Endodermal cell (in vitro differentiated cells): Measurements from ENCODE around the gene CEP128. TPM values are rescaled to one million over a fixed set of nuclear protein-coding genes. Genes with fewer than 3 reads are reported as not detected.

Source experiments
- DNase-seq: peaks from one replicate; pipeline ENCODE4 v3.0.0-alpha.2; 2017
- H3K27ac ChIP-seq: 2 replicates; pipeline ENCODE4 v1.5.1; 2013; ENCODE audit warnings: mild to moderate bottlenecking, low read depth, low read length, moderate library complexity
- H3K27me3 ChIP-seq: 2 replicates; pipeline ENCODE4 v1.6.1; 2013; ENCODE audit warnings: mild to moderate bottlenecking, low read length, moderate library complexity; ENCODE audit not compliant: insufficient read depth, control insufficient read depth, poor library complexity, severe bottlenecking
- H3K36me3 ChIP-seq: 2 replicates; pipeline ENCODE4 v1.7.0; 2013; ENCODE audit warnings: mild to moderate bottlenecking, low read length, moderate library complexity; ENCODE audit not compliant: control insufficient read depth, insufficient read depth
- H3K4me1 ChIP-seq: one replicate; pipeline ENCODE4 v1.7.0; 2013; ENCODE audit warnings: low read length; ENCODE audit not compliant: control insufficient read depth, insufficient read depth
- H3K4me3 ChIP-seq: 2 replicates; pipeline ENCODE4 v1.5.1; 2013; ENCODE audit warnings: mild to moderate bottlenecking, low read length, moderate library complexity
- H3K9ac ChIP-seq: 2 replicates; pipeline ENCODE4 v1.6.1; 2013; ENCODE audit warnings: mild to moderate bottlenecking, low read length, moderate library complexity; ENCODE audit not compliant: poor library complexity, severe bottlenecking; ENCODE audit errors: extremely low read depth
- H3K9me3 ChIP-seq: 2 replicates; pipeline ENCODE4 v1.6.1; 2013; ENCODE audit warnings: mild to moderate bottlenecking, low read length, moderate library complexity; ENCODE audit not compliant: control insufficient read depth
- H3K27ac Mint-ChIP-seq: 2 replicates; pipeline ENCODE4 v1.8.0; 2020; ENCODE audit warnings: mixed read lengths
- H3K27me3 Mint-ChIP-seq: 2 replicates; pipeline ENCODE4 v1.8.0; 2021; ENCODE audit warnings: mild to moderate bottlenecking, mixed read lengths; ENCODE audit not compliant: insufficient read depth
- H3K36me3 Mint-ChIP-seq: 2 replicates; pipeline ENCODE4 v1.8.0; 2020; ENCODE audit warnings: low read depth, mixed read lengths
- H3K4me1 Mint-ChIP-seq: 2 replicates; pipeline ENCODE4 v1.8.0; 2020; ENCODE audit warnings: mixed read lengths
- H3K4me3 Mint-ChIP-seq: 2 replicates; pipeline ENCODE4 v1.8.0; 2020; ENCODE audit warnings: mild to moderate bottlenecking, moderate library complexity, mixed read lengths
- H3K9me3 Mint-ChIP-seq: 2 replicates; pipeline ENCODE4 v1.8.0; 2020; ENCODE audit warnings: mild to moderate bottlenecking, mixed read lengths
- WGBS, 2 experiments: methylation state at CpG; one replicate each; pipeline versions ENCODE4 v1.1.5 to v1.1.7; 2013; ENCODE audit warnings: missing lambda C conversion rate in 2 of 2, mixed read lengths in 1 of 2; ENCODE audit not compliant: insufficient coverage in 1 of 2, insufficient read length in 1 of 2; 5-methylcytosine and 5-hydroxymethylcytosine counted together
- total RNA-seq, 2 donors: library from RNA; stranded (reverse); fragmentation: NEBNext Ultra II Directional in 1 of 2; extraction: Animal tissue kit (Norgen Biotek cat#: 25700) in 1 of 2; gene quantifications; 2 replicates in 1 of 2; 3 replicates in 1 of 2; pipeline ENCODE4 v1.2.1, GENCODE V29; 2021
- TF ChIP-seq, protein P1 (sequence below): fragments of 200-600 bp; sonication (generic); conservative IDR thresholded peaks from 2 replicates; pipeline ENCODE4 v1.5.0; 2021; ENCODE audit warnings: antibody characterized with exemption, mild to moderate bottlenecking

CEP128 gene
- total RNA-seq, 2 donors from 2014 or later: 21.6 to 29.0 TPM

DNA sequence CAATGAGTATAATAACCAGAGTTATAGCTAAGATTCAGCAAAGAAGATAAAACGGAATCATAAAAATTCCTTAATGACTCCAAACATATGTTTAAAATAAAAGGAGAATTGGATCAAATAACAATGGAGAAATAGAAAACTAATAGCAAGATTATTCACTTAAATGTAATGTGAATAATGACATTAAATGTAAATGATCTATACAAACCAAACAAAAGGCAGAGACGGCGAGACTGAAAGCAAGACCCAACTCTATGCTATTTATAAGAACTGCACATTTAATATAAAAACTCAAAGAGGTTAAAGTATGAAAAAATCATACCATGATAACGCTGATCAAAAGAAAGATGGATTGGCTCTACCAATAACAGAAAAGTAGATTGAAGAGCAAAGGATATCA lies 10.0 kb upstream of the CEP128 start:
- Mint-ChIP-seq H3K36me3 (no peaks in the 10 kb centered on the region), H3K4me1 (peaks cover 3% of the 10 kb centered on the region), H3K27ac (no peak overlapping the region), H3K9me3 (no peaks in the 10 kb centered on the region), H3K4me3 (no peak overlapping the region), H3K27me3 (peaks cover 48% of the 10 kb centered on the region)
- no peak for DNase-seq
- no peaks in the 10 kb centered on the region for H3K9me3 ChIP-seq
- no peak overlapping the region for H3K4me3 ChIP-seq
- no peak overlapping the region for H3K27ac ChIP-seq
- 93% methylated on average over 3 of the region's 4 CpGs; no CpG with 5 or more reads in 1 of the 2 experiments for WGBS, 2 experiments
- TF ChIP-seq, protein P1, sequence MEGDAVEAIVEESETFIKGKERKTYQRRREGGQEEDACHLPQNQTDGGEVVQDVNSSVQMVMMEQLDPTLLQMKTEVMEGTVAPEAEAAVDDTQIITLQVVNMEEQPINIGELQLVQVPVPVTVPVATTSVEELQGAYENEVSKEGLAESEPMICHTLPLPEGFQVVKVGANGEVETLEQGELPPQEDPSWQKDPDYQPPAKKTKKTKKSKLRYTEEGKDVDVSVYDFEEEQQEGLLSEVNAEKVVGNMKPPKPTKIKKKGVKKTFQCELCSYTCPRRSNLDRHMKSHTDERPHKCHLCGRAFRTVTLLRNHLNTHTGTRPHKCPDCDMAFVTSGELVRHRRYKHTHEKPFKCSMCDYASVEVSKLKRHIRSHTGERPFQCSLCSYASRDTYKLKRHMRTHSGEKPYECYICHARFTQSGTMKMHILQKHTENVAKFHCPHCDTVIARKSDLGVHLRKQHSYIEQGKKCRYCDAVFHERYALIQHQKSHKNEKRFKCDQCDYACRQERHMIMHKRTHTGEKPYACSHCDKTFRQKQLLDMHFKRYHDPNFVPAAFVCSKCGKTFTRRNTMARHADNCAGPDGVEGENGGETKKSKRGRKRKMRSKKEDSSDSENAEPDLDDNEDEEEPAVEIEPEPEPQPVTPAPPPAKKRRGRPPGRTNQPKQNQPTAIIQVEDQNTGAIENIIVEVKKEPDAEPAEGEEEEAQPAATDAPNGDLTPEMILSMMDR: no peak
- no peaks in the 10 kb centered on the region for H3K36me3 ChIP-seq
- H3K9ac ChIP-seq: no peak overlapping the region
- H3K4me1 ChIP-seq: no peaks in the 10 kb centered on the region
- peaks cover 38% of the 10 kb centered on the region for H3K27me3 ChIP-seq

DNA sequence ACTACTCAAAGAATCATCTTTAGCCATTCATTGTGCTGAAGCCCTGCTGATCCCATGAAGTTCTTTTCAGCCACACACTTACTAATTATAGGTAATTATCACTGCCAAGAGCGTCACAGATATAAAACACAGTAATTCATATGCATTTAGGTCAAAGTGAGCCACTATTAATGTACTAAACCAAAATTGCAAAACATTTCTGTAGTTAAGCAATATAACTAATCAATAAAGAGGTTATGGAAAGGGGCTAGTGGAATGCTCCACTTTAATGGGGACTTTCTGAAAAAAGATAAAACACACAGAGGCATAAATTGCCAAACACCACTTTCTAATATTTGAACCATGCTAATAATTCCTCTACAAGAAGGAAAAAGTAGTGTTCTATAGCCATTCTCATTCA lies 6.8 kb upstream of the CEP128 start:
- Mint-ChIP-seq H3K9me3 (no peaks in the 10 kb centered on the region), H3K27me3 (peaks cover 35% of the 10 kb centered on the region), H3K4me3 (no peak overlapping the region), H3K36me3 (no peaks in the 10 kb centered on the region), H3K4me1 (no peaks in the 10 kb centered on the region), H3K27ac (no peak overlapping the region)
- H3K4me3 ChIP-seq: no peak overlapping the region
- H3K27me3 ChIP-seq: peaks cover 33% of the 10 kb centered on the region
- H3K36me3 ChIP-seq: no peaks in the 10 kb centered on the region
- H3K27ac ChIP-seq: no peak overlapping the region
- DNase-seq: no peak
- no peak overlapping the region for H3K9ac ChIP-seq
- WGBS, 2 experiments: 85% methylated on average over 1 of the region's 1 CpG; no CpG with 5 or more reads in 1 of the 2 experiments
- H3K9me3 ChIP-seq: no peaks in the 10 kb centered on the region
- H3K4me1 ChIP-seq: no peaks in the 10 kb centered on the region
- TF ChIP-seq, protein P1: no peak

DNA sequence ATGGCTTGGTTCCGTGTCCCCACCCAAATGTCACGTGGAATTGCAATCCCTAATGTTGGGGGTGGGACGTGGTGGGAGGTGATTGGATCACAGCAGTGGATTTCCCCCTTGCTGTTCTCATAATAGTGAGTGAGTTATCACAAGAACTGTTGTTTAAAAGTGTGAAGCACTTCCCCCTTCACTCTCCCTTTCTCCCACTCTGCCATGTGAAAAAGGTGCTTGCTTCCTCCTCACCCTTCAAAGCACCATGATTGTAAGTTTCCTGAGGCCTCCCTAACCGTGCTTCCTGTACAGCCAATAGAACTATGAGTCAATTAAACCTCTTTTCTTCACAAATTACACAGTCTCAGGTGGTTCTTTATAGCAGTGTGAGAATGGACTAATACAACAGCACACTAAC lies 5.3 kb upstream of the CEP128 start:
- Mint-ChIP-seq H3K27me3 (peaks cover 35% of the 10 kb centered on the region), H3K27ac (no peak overlapping the region), H3K9me3 (no peaks in the 10 kb centered on the region), H3K4me1 (peaks cover 5% of the 10 kb centered on the region), H3K36me3 (no peaks in the 10 kb centered on the region), H3K4me3 (no peak overlapping the region)
- TF ChIP-seq, protein P1: no peak
- 74 to 100% methylated on average over 1 to 4 of the region's 4 CpGs for WGBS, 2 experiments
- Histone ChIP-seq H3K36me3 (no peaks in the 10 kb centered on the region), H3K4me1 (no peaks in the 10 kb centered on the region), H3K9me3 (no peaks in the 10 kb centered on the region), H3K27me3 (peaks cover 33% of the 10 kb centered on the region), H3K4me3 (no peak overlapping the region), H3K27ac (no peak overlapping the region), H3K9ac (no peak overlapping the region)
- no peak for DNase-seq
